HEK293 (cell line): ENCODE data around the gene DDX41.

ENCODE experiments used
- CTCF ChIA-PET: fragments of 350-600 bp; formaldehyde crosslinking; extraction: SDS; loops from one replicate; lab custom pipeline; 2021; ENCODE audit warnings: antibody characterized with exemption; lab: Yijun Ruan, JAX
- POLR2A ChIA-PET: fragments of 300-600 bp; formaldehyde crosslinking; extraction: SDS; loops from one replicate; lab custom pipeline; 2020; ENCODE audit warnings: antibody characterized with exemption, inconsistent platforms; lab: Yijun Ruan, JAX
- H3K27ac ChIP-seq: fragments of 200-500 bp; sonication (Bioruptor generic); 2 replicates; pipeline ENCODE4 v1.5.1; 2014; ENCODE audit warnings: low read depth, low read length, control low read depth, inconsistent platforms; ENCODE audit errors: extremely low read depth
- H3K36me3 ChIP-seq, 2 experiments: fragments of 200-500 bp in 1 of 2; sonication (Bioruptor generic) in 1 of 2; 1 replicate in 1 of 2; 2 replicates in 1 of 2; pipeline ENCODE4 v1.5.1; 2014 to 2017; ENCODE audit warnings: inconsistent platforms in 2 of 2, low read length in 2 of 2; ENCODE audit not compliant: control insufficient read depth in 2 of 2, insufficient read depth in 1 of 2
- H3K4me1 ChIP-seq: fragments of 200-500 bp; sonication (Bioruptor generic); 2 replicates; pipeline ENCODE4 v1.5.1; 2014; ENCODE audit warnings: mild to moderate bottlenecking, low read length, inconsistent platforms; ENCODE audit not compliant: control insufficient read depth, insufficient read depth
- H3K4me3 ChIP-seq: 2 replicates; pipeline ENCODE4 v1.5.1; 2011; ENCODE audit warnings: low read depth, mild to moderate bottlenecking, control low read depth, low read length, moderate library complexity
- H3K9me3 ChIP-seq: fragments of 200-500 bp; sonication (Bioruptor generic); 2 replicates; pipeline ENCODE4 v1.5.1; 2014; ENCODE audit warnings: low read depth, low read length, inconsistent platforms; ENCODE audit not compliant: control insufficient read depth, insufficient read depth
- HOXD13 ChIP-seq: sonication (generic); formaldehyde crosslinking; IDR thresholded peaks from 2 replicates; pipeline ENCODE4 v1.8.0; 2022; ENCODE audit warnings: missing genetic modification reagents, borderline replicate concordance
- KLF8 ChIP-seq: fragments of 450-650 bp; formaldehyde crosslinking; IDR thresholded peaks from 2 replicates; pipeline ENCODE4 v1.5.1; 2016; ENCODE audit warnings: missing biosample characterization, missing genetic modification characterization
- PRDM1 ChIP-seq: fragments of 450-650 bp; formaldehyde crosslinking; IDR thresholded peaks from 2 replicates; pipeline ENCODE4; 2016; ENCODE audit warnings: missing biosample characterization, missing genetic modification characterization
- SP2 ChIP-seq: fragments of 450-650 bp; formaldehyde crosslinking; IDR thresholded peaks from 2 replicates; pipeline ENCODE4 v1.5.1; 2016; ENCODE audit warnings: missing biosample characterization, missing genetic modification characterization
- WT1 ChIP-seq: fragments of 450-650 bp; formaldehyde crosslinking; IDR thresholded peaks from 2 replicates; pipeline ENCODE4 v1.5.1; 2016; ENCODE audit warnings: missing biosample characterization, missing genetic modification characterization
- ZBTB1 ChIP-seq: fragments of 450-650 bp; formaldehyde crosslinking; IDR thresholded peaks from 2 replicates; pipeline ENCODE4 v1.5.1; 2016; ENCODE audit warnings: missing biosample characterization, missing genetic modification characterization
- ZBTB20 ChIP-seq: fragments of 450-650 bp; formaldehyde crosslinking; IDR thresholded peaks from 2 replicates; pipeline ENCODE4 v1.5.1; 2016; ENCODE audit warnings: missing biosample characterization, missing genetic modification characterization
- ZBTB44 ChIP-seq: fragments of 450-650 bp; IDR thresholded peaks from 2 replicates; pipeline ENCODE4 v1.5.1; 2018; ENCODE audit warnings: missing biosample characterization, mild to moderate bottlenecking, missing genetic modification characterization
- ZEB2 ChIP-seq: fragments of 450-650 bp; formaldehyde crosslinking; IDR thresholded peaks from 2 replicates; pipeline ENCODE4 v1.5.1; 2016; ENCODE audit warnings: missing biosample characterization, missing genetic modification characterization
- ZIC2 ChIP-seq: fragments of 450-650 bp; formaldehyde crosslinking; IDR thresholded peaks from 2 replicates; pipeline ENCODE4 v1.5.1; 2016; ENCODE audit warnings: missing biosample characterization, missing genetic modification characterization
- ZNF132 ChIP-seq: fragments of 450-650 bp; formaldehyde crosslinking; IDR thresholded peaks from 2 replicates; pipeline ENCODE4 v1.5.1; 2017; ENCODE audit warnings: missing biosample characterization, missing genetic modification characterization, borderline replicate concordance
- ZNF184 ChIP-seq: fragments of 450-650 bp; IDR thresholded peaks from 2 replicates; pipeline ENCODE4 v1.5.1; 2018; ENCODE audit warnings: missing biosample characterization, mild to moderate bottlenecking, missing genetic modification characterization
- ZNF19 ChIP-seq: fragments of 450-650 bp; formaldehyde crosslinking; IDR thresholded peaks from 2 replicates; pipeline ENCODE4; 2016; ENCODE audit warnings: missing biosample characterization, missing genetic modification characterization, low read depth
- ZNF366 ChIP-seq: fragments of 450-650 bp; formaldehyde crosslinking; conservative IDR thresholded peaks from 2 replicates; pipeline ENCODE4 v1.5.1; 2016; ENCODE audit warnings: missing biosample characterization, missing genetic modification characterization
- ZNF560 ChIP-seq: fragments of 450-650 bp; formaldehyde crosslinking; IDR thresholded peaks from 2 replicates; pipeline ENCODE4 v1.5.1; 2017; ENCODE audit warnings: missing biosample characterization, missing genetic modification characterization, borderline replicate concordance
- ZNF600 ChIP-seq: fragments of 450-650 bp; formaldehyde crosslinking; IDR thresholded peaks from 2 replicates; pipeline ENCODE4 v1.5.1; 2016; ENCODE audit warnings: missing biosample characterization, missing genetic modification characterization
- ZNF664 ChIP-seq: fragments of 450-650 bp; formaldehyde crosslinking; IDR thresholded peaks from 2 replicates; pipeline ENCODE4 v1.5.1; 2016; ENCODE audit warnings: missing biosample characterization, missing genetic modification characterization
- ZNF76 ChIP-seq: fragments of 450-650 bp; formaldehyde crosslinking; IDR thresholded peaks from 2 replicates; pipeline ENCODE4; 2016; ENCODE audit warnings: low read depth, missing biosample characterization, missing genetic modification characterization, borderline replicate concordance
- ZNF792 ChIP-seq: fragments of 450-650 bp; formaldehyde crosslinking; IDR thresholded peaks from 2 replicates; pipeline ENCODE4 v1.5.1; 2016; ENCODE audit warnings: missing biosample characterization, missing genetic modification characterization
- TF ChIP-seq, protein P1 (sequence below): fragments of 450-650 bp; formaldehyde crosslinking; IDR thresholded peaks from 2 replicates; pipeline ENCODE4 v1.5.1; 2016; ENCODE audit warnings: missing biosample characterization, missing genetic modification characterization, low read depth

Gene DDX41

DNA sequence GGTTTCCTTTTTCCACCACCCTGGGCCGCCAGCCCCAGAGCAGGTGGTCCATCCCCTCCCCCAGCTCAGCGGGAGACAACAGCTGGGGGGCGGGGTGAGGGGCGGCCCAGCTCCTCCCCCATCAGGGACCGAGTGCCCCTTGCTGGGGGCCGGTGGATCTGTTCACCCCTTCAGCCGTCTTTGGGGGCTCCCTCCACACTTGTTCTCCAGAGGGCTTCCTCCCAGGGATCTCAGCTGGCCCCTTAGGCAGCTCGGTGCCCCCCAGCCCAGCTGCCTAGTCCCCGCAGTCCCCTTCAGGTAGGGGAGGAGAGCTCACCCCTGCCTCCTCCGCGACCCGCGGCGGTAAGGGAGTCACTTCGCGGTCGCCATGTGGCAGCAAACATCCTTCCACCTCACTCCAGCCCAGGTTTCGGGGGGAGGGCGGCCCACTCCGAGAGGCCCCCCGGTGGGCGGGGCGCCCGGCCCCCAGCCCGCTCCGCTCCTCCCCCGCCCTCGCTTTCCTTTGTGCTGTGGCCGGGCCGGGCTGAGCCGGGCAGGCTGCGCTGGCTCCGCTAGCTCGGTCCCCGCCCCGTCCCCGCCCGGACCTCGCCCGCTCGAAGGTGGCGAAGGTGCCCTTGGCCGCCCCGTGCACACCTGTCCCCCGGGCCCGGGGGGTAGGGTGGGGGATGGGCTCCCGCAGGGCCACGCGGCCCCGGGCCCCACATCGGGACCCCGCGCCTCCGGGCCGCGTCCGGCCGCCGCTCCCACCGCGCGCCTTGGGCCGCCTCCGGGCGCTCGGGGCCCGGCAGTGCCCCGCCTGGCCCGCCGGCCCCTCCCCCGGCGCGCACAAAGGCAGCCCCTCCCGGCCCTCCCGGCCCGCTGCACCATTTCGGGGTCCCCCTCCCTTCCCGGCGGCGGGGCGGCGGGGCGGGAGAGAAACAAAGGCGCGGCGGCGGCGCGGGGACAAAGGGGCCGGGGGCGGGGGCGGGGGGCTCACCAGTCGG lies 44.0 kb downstream of the DDX41 start (continued):
- TF ChIP-seq WT1 (tag by site-specific recombination) (peak; percentile 54), ZBTB1 (tag by site-specific recombination) (no peak)

DNA sequence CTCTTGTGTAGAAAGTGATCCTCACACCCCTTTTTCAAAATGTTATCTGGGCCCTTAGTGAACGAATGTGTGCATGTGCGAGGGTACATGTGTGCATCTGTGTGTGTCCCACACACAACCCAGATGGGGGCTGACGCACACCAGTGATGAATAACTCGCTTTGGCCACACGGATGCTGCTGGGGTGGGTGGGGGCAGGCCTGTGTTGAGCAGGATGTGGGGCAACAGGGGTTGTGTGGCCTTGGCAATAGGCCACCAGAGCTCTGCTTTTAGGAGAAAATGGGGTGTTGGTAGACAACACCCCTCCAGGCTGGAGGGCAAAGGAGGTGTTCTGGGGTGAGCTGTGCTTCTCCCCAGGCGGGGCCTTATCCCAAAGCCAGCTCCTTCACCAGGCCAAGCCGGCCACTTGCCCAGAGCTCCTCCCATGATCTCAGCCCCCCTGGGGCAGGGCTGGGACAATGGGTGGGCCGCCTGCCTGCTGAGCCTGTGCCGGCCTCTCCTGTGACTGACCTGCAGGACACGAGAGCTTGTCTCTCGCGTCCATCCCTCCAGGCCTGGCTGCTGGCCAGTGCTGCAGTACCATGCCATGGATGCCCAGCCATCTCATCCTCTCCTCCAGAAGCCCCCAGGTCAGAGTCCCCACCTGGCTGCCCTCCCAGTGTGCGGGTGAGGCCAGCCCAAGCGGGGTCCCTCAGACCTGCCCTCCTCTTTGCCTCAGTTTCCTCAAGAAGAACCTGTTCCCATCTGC lies 45.0 kb downstream of the DDX41 start:
- no peaks in the 10 kb centered on the region for H3K9me3 ChIP-seq
- POLR2A ChIA-PET, result interaction anchor here (0.7 to 7.3 kb wide), 11 partner anchors 9 to 101 kb away, joined by 3 to 102 read pairs (median 4); partner anchors contain the start of genes DDX41, DOK3 and PDLIM7
- CTCF ChIA-PET, result interaction anchor here (0.8 to 3.1 kb wide), 6 partner anchors 15 to 162 kb away, joined by 3 to 14 read pairs (median 6); no protein-coding TSS in a partner anchor
- H3K4me1 ChIP-seq, result peaks cover 4% of the 10 kb centered on the region
- TF ChIP-seq KLF8 (no peak), ZNF76 (tag by site-specific recombination) (no peak), ZIC2 (tag by site-specific recombination) (peak; percentile 87)
- peak overlapping the region; percentile 85 for H3K4me3 ChIP-seq
- peak overlapping the region; percentile 82; the same call in 1 of the 2 replicates for H3K27ac ChIP-seq
- H3K36me3 ChIP-seq, result peaks cover 3 to 44% of the 10 kb centered on the region in 2 experiments; a peak in 2 of 3 replicates

GRCh38 chr5:177470759-177471536 lies 45.8 kb downstream of the DDX41 start:
- H3K36me3 ChIP-seq, result peaks cover 5 to 53% of the 10 kb centered on the region in 2 experiments; a peak in 2 of 3 replicates
- H3K4me1 ChIP-seq, result peaks cover 4% of the 10 kb centered on the region
- no peak overlapping the region for H3K4me3 ChIP-seq
- 0 out of 2 replicates have a peak, but pooled peaks have one; percentile 14 for TF ChIP-seq ZNF600
- TF ChIP-seq HOXD13 (CRISPR knock-in tag), result no peak
- TF ChIP-seq, all 188 proteins: peak for 1
- POLR2A ChIA-PET, result interaction anchor here (0.7 to 7.3 kb wide), 6 partner anchors 8 to 100 kb away, joined by 3 to 102 read pairs (median 6); partner anchors contain the start of gene PDLIM7
- Histone ChIP-seq H3K27ac (no peak overlapping the region), H3K9me3 (no peaks in the 10 kb centered on the region)
- CTCF ChIA-PET, result interaction anchor here (0.7 to 3.1 kb wide), 4 partner anchors 14 to 25 kb away, joined by 7 to 14 read pairs (median 10); no protein-coding TSS in a partner anchor

GRCh38 chr5:177469750-177470525 lies 46.8 kb downstream of the DDX41 start:
- CTCF ChIA-PET, result interaction anchor here (0.7 to 3.1 kb wide), 6 partner anchors 13 to 162 kb away, joined by 3 to 12 read pairs (median 3); no protein-coding TSS in a partner anchor
- Histone ChIP-seq H3K4me1 (peaks cover 4% of the 10 kb centered on the region), H3K4me3 (no peak overlapping the region), H3K9me3 (no peaks in the 10 kb centered on the region), H3K36me3 (peaks cover 14 to 62% of the 10 kb centered on the region in 2 experiments; a peak in 2 of 3 replicates), H3K27ac (no peak overlapping the region)
- TF ChIP-seq ZNF366 (tag by site-specific recombination), result peak; percentile 62
- TF ChIP-seq ZNF792 (tag by site-specific recombination), result no peak
- no peak for TF ChIP-seq ZNF132 (tag by site-specific recombination)
- no peak for TF ChIP-seq ZEB2
- TF ChIP-seq ZNF664, result no peak
- peak; percentile 93 for TF ChIP-seq PRDM1 (tag by site-specific recombination)
- TF ChIP-seq ZNF184 (tag by site-specific recombination), result no peak
- TF ChIP-seq ZBTB44 (tag by site-specific recombination), result no peak
- no peak for TF ChIP-seq ZNF560 (tag by site-specific recombination)
- peak; percentile 86 for TF ChIP-seq ZBTB20
- peak; percentile 20; the same call in 1 of the 2 replicates for TF ChIP-seq SP2
- peak; percentile 76 for TF ChIP-seq ZIC2 (tag by site-specific recombination)
- TF ChIP-seq, protein P1, sequence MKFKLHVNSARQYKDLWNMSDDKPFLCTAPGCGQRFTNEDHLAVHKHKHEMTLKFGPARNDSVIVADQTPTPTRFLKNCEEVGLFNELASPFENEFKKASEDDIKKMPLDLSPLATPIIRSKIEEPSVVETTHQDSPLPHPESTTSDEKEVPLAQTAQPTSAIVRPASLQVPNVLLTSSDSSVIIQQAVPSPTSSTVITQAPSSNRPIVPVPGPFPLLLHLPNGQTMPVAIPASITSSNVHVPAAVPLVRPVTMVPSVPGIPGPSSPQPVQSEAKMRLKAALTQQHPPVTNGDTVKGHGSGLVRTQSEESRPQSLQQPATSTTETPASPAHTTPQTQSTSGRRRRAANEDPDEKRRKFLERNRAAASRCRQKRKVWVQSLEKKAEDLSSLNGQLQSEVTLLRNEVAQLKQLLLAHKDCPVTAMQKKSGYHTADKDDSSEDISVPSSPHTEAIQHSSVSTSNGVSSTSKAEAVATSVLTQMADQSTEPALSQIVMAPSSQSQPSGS (tag by site-specific recombination), result no peak
- TF ChIP-seq ZNF19, result no peak
- POLR2A ChIA-PET, result interaction anchor here (1.0 to 7.3 kb wide), 5 partner anchors 9 to 27 kb away, joined by 3 to 102 read pairs (median 15); partner anchors contain the start of gene PDLIM7
